PFSK-1 (cell line): ENCODE results near the gene AURKA. TPM values are rescaled to one million over a fixed set of nuclear protein-coding genes. Genes with fewer than 3 reads are reported as not detected.

Experiments used
- FOXP2 ChIP-seq: optimal IDR thresholded peaks from 2 replicates; pipeline ENCODE3; 2011; ENCODE audit warnings: borderline replicate concordance, control low read depth, inconsistent platforms; ENCODE audit not compliant: insufficient read depth; ENCODE audit errors: extremely low read length, extremely low read depth
- POLR2AphosphoS5 ChIP-seq: IDR thresholded peaks from 2 replicates; pipeline ENCODE4 v1.6.1; 2012; ENCODE audit warnings: low read depth, mild to moderate bottlenecking, control low read depth, low read length, moderate library complexity
- REST ChIP-seq, 2 experiments: IDR thresholded peaks; 2 replicates each; pipeline versions ENCODE4 v1.6.1 to v1.8.0; 2011 to 2012; ENCODE audit warnings: low read depth in 2 of 2, low read length in 2 of 2, control low read depth in 1 of 2, inconsistent platforms in 1 of 2, mild to moderate bottlenecking in 1 of 2, moderate library complexity in 1 of 2; ENCODE audit not compliant: insufficient read depth in 1 of 2
- SIN3A ChIP-seq: IDR thresholded peaks from 2 replicates; pipeline ENCODE4 v1.6.1; 2012; ENCODE audit warnings: mild to moderate bottlenecking, low read length, moderate library complexity, borderline replicate concordance; ENCODE audit not compliant: insufficient read depth
- TAF1 ChIP-seq: IDR thresholded peaks from 2 replicates; pipeline ENCODE4 v1.6.1; 2012; ENCODE audit warnings: low read length, control low read depth, borderline replicate concordance; ENCODE audit not compliant: insufficient read depth
- polyA plus RNA-seq: library from polyadenylated mRNA; unstranded; fragments of >200 nt; gene quantifications from one replicate; pipeline ENCODE4 v1.2.1, GENCODE V29; 2012; ENCODE audit warnings: low read depth, missing spikeins; ENCODE audit not compliant: insufficient read length

Gene AURKA
- 26.8 TPM for polyA plus RNA-seq

- TF ChIP-seq REST (IDR thresholded peaks at IDR 0.05; ENCODE audit: insufficient read depth in 1 of 2, low read depth in 2 of 2, low read length in 2 of 2) (peak in 1 of 2 experiments; percentile 9; a peak in 1 of 4 replicates), POLR2AphosphoS5 (peak; percentile 50; the same call in 1 of the 2 replicates), SIN3A (peak; percentile 91; the same call in 1 of the 2 replicates), TAF1 (peak; percentile 77; the same call in 1 of the 2 replicates), FOXP2 (peak; percentile 62)
Measured at GRCh38 chr20:56392132-56392880, at the start of gene AURKA, which contains the start of gene CSTF1. Gene AURKA, minus strand, starts transcription at chr20:56392215. Its CDS starts 4,018 bp downstream, at chr20:56388197. Gene CSTF1, plus strand, starts transcription at chr20:56392645. Its CDS starts 2,908 bp downstream, at chr20:56395553.

GRCh38 chr20:56440346-56441007, 48.5 kb upstream of the AURKA start:
- no peak for TF ChIP-seq SIN3A
- TF ChIP-seq REST (IDR thresholded peaks at IDR 0.05; ENCODE audit: insufficient read depth in 1 of 2, low read depth in 2 of 2, low read length in 2 of 2): no peak
- no peak for TF ChIP-seq FOXP2
- TF ChIP-seq POLR2AphosphoS5: no peak
- TF ChIP-seq TAF1: no peak

GRCh38 chr20:56439771-56440291, 47.8 kb upstream of the AURKA start:
- TF ChIP-seq FOXP2 (peak; percentile 10), REST (IDR thresholded peaks at IDR 0.05; ENCODE audit: insufficient read depth in 1 of 2, low read depth in 2 of 2, low read length in 2 of 2) (no peak)

GRCh38 chr20:56438284-56438683, 46.3 kb upstream of the AURKA start:
- TF ChIP-seq SIN3A (no peak), TAF1 (no peak), POLR2AphosphoS5 (no peak), REST (IDR thresholded peaks at IDR 0.05; ENCODE audit: insufficient read depth in 1 of 2, low read depth in 2 of 2, low read length in 2 of 2) (no peak), FOXP2 (no peak)
